ENCODE data around the gene KIAA1210.

KIAA1210 gene

GRCh38 chrX:119090627-119091026, 37.0 kb downstream of the KIAA1210 start:
- DNase-seq: no peak

GRCh38 chrX:119089619-119090018, 38.0 kb downstream of the KIAA1210 start:
- DNase-seq: no peak

DNA sequence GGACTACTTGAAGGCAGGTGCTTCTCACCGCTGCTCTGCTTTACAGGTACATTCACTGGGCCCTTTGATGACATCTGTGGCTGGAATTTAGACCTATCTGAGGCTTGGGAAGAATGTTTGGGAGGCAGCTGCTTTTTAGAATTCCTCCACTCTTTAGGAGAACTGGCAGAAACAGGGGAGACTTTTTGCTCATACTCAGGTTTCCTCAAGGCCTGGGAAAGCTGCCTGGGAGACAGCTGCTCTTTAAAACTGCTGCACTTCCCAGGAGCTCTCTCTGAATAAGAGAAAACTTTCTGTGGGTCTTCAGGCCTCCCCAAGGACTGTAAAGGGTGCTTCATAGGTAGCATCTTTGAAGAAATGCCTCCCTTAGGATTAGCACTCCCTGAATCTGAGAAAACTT, 40.5 kb downstream of the KIAA1210 start:
- DNase-seq: peak; percentile 18

- DNase-seq: no peak
Measured at GRCh38 chrX:119084766-119085165, 42.8 kb downstream of the KIAA1210 start.

- DNase-seq: no peak
Measured at GRCh38 chrX:119082278-119082677, 45.3 kb downstream of the KIAA1210 start.

GRCh38 chrX:119075270-119076025, 52.2 kb downstream of the KIAA1210 start:
- peak; percentile 22 for DNase-seq

DNA sequence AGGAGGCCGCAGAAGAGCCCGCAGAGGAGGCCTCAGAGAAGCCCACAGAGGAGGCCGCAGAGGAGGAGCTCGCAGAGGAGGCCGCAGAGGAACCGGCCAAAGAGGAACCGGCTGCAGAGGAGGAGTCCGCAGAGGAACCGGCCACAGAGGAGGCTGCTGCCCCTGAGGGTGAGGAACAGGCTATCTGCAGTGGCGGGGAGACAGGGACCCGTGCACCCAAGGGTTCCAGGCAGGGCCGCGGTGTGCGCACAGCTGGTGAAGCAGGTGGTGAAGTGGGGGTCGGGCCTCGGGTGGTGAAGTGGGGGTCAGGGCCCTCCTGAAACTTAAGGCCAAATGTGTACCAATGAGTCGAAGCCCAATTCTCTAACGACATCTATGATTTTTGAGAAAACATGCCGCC, 53.7 kb downstream of the KIAA1210 start:
- no peak for DNase-seq

DNA sequence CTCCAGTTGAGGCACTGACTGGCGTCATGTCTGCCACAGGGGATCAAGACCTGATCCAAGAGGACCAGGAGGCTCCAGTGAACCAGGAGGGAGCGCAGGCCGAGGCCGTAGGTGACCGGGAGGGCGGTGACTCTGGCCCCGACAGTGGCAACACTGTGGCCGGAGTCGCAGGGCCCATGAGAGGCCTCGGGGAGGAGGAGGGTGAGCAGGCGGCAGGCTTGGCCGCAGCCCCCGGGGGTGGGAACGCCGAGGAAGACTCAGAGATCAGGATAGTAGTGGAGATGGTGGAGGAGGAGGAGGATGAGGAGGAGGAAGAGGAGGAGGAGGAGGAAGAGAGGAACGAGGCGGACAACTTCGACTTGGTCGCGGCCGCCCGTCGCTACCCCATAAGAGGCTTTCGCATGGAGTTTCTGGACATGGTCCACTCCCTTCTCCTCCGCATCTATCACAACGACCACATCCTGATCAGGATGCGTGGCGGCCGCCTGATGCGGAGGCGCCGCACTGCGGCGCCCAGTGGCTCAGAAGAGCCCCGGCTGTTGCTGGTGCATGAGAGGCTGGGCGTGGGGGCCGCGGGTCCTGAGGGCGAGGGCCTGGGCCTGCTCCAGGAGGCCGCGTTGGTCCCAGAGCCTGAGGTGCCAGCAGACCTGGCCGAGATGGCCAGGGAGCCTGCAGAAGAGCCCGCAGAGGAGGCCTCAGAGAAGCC, 54.3 kb downstream of the KIAA1210 start:
- DNase-seq: no peak

- DNase-seq: peak; percentile 6
Measured at GRCh38 chrX:119072744-119073143, 54.9 kb downstream of the KIAA1210 start, which contains the start of gene CT47C1. Gene CT47C1, plus strand, starts transcription at chrX:119072993. Its CDS starts 233 bp downstream, at chrX:119073226.

GRCh38 chrX:119071381-119071780, 56.2 kb downstream of the KIAA1210 start:
- DNase-seq: no peak

DNA sequence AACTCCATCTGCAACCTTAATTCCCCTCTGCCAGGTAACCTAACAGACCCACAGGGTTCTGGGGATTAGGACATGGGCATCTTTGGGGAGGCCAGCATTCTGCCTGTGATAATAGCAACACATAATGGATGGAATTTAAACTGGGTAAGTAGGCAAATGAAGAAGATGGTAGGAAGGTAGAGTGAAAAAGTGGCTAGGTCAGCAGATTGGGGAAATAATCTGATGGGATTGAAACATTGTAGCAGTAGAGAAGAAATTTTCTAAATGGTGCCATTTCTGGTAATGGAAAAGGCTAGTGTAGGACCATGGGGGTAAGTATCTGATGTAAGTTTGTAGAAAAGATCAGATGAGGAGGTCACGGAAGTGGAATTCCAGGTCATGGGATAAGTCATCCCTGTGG, 57.9 kb downstream of the KIAA1210 start:
- DNase-seq: no peak

DNA sequence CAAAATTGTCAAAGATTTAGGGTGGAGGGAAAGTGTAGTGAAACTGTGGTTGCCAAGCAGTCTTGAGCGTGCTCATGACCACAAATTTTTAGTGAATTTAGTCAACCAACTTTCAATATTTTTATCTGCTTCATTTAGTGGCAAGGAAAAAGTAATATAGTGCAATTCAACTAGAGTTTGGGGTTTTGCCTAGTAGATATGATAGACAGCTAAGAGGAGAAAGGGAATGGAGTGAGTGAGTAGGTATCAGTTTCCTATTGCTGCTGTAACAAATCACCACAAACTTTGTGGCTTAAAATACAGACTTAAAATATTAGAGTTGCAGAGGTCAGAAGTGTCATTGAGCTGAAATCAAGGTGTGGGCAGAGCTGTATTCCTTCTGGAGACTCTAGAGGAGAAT, 58.5 kb downstream of the KIAA1210 start:
- no peak for DNase-seq

- DNase-seq: peak; percentile 82
Measured at GRCh38 chrX:119067023-119067739, 60.4 kb downstream of the KIAA1210 start.

DNA sequence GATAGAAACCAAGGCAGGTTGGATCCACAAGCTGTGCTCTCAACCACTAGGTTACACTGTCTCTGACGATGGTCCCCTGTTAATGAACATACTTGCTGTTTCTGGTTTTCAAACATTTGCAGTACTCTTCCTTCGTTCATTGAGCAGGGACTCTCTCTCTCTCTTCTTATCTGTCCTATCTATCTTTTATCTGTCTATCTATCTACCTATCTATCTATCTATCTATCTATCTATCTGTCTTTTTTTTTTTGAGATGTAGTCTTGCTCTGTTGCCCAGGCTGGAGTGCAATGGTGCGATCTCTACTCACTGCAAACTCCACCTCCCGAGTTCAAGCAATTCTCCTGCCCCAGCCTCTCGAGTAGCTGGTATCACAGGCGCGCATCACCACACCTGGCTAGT, 64.2 kb downstream of the KIAA1210 start:
- DNase-seq: no peak

DNA sequence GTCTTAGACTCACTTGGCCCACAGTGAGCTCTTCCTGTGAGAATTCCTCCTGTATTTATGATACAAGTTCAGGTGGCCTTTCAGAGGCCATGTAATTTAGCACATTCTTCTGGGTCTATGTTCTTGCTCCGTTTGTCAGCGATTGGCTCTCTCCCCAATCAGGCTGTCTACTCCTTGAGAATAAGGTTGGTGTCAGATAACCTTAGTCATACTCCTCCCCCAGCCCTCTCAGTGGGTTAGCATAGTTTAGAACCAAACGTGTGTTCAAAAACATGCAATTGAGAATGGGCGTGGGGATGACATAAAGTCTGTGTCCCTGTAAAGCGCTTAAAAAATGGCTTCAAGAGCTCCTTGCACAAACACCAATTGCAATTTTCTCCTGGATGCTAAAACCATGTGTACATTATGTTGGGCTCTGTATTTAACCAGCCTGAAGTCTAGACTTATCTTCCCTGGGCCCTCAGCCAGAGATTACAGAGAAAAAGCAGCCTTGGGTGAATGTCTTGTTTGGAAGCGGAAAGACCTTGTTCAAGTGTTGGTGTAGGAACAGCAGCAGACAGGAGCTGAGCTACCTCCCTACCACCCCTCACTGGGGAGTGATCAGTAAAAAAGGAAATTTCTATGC, 64.8 kb downstream of the KIAA1210 start:
- no peak for DNase-seq

DNA sequence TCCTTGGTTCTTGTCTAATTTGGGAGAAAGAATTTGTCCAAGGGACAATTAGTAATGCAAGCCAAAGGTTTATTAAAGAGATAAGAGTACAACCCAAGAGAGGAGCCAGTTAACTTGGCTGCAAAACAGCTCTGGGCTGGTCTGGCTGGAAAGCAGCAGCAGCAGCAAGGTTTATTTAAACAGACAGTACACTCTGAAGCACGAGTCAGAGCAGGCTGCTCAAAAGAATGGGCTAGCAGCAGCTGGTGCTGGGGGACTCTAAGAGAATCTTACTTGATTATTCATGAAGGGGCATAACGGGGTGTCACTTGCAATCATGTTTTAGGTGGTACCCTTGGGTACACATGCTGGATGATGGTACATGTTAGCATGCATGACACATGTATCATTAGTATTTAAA, 71.9 kb downstream of the KIAA1210 start:
- DNase-seq: peak; percentile 8

- DNase-seq: no peak
Measured at GRCh38 chrX:119045884-119046283, 81.7 kb downstream of the KIAA1210 start.

DNA sequence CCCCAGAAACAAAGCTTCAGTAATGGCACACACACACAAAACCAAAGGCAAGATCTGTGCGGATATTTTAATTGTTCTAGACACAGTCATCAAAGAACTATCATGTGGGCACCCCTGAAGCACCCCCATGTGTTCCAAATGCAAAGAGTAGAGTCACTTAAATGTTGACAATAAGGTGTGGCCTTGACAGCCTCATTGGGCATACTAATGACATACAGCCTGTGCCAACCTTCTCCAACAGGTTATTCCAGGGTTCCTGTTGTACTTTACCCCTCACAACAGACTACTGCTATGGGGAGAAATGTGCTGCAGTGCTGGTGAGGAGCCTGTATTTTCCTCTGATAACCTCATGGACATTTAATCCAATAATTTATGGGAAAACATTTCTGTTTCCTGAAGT, 84.6 kb downstream of the KIAA1210 start:
- no peak for DNase-seq

DNA sequence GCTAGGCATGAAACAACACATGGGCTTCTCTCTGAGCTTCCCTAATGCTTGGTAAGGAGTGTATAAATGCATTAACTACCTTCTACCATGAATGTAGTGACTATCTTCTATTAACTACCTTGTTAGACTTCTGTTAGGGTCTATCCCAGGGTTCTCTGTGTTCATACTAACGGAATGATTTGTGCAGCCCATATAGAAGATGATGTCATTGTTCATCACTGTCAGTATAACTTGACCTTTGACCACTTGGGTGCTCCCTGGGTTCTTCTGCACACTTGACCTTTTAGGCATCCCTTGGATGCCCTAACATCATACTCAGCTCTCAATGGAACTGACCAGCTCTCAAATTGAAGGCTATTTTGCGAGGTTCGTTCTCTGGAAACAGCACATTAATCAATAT, 85.6 kb downstream of the KIAA1210 start:
- DNase-seq: peak; percentile 14

GRCh38 chrX:119041175-119041574, 86.4 kb downstream of the KIAA1210 start:
- DNase-seq: peak; percentile 76

DNA sequence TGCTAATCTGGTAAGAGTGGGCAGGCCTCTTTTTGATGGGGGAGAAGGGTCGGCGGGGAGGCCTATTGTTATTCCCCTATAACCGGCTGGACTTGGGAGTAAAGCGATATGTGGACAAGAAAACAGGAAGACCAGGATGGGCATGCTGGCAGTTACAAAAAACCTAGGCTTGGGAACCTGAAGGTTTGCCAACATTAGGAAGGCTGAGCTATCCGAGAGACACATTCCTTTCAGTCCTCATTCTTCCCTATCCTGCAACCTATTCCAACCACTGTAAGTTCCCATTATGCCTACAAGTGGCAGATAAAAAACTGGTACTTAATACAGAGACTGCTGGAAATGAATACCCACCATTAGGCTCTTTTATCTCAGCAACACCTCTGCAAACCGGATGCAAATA, 87.2 kb downstream of the KIAA1210 start:
- no peak for DNase-seq

DNA sequence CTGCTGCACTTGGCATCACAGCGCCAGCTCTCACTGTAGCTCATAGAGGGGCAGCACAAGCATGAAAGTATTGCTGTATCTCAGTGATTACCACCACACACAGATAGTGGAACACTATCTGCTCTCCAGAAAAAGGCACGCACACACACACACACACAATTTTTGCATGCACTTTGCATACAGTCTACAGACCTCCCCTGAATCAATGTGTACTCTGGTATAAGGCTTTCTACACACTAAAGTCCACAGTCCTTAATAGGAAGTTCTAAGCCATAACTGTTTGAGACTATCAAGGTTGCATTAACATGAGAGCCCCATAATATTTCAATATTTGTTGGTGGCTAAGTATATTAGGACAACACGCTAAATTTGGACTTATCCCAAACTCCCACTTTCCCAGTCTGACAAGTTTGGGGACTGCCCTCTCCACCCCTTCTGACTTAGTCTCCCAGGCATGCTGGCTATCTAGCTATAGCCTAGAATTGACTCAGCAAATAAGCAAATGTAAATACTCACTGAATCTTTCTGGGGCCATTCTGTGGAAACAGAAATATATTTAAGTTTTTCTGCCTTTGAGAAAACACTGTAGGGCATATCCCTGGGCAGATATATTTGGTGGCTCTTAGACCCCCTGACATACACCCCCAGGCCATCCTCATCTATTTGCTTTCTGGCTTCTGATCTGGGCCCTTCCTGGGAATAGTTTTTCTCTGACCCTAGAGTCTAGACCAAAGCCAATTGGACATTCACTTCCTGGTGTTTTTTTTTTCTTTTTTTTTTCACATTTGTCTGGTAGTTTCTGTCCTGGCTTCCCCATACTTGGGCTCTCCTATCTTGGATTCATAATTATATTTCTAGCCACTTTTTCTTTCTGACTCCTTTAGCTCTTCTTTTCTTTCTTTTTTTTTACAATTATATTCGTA, 91.2 kb downstream of the KIAA1210 start:
- peak; percentile 52 for DNase-seq
